GM18505 (cell line): ENCODE data around the gene TSPAN18.

Source experiments
- ATAC-seq: cut with Tn5 transposase; IDR thresholded peaks from one replicate; pipeline ENCODE4 v1.9.1; 2021; ENCODE audit not compliant: unreplicated experiment
- POLR2A ChIP-seq: IDR thresholded peaks from 4 replicates; pipeline ENCODE4 v1.6.1; 2011; ENCODE audit warnings: borderline replicate concordance; ENCODE audit not compliant: insufficient read depth, insufficient read length; ENCODE audit errors: extremely low read depth

TSPAN18 gene

GRCh38 chr11:44833877-44834452 lies 107.2 kb downstream of the TSPAN18 start:
- no peak for ATAC-seq
- no peak for TF ChIP-seq POLR2A

- TF ChIP-seq POLR2A: no peak
- no peak for ATAC-seq
Measured at GRCh38 chr11:44834846-44835245, 108.1 kb downstream of the TSPAN18 start.

GRCh38 chr11:44835296-44835695 lies 108.5 kb downstream of the TSPAN18 start:
- no peak for TF ChIP-seq POLR2A
- ATAC-seq: no peak

- TF ChIP-seq POLR2A: no peak
- no peak for ATAC-seq
Measured at GRCh38 chr11:44835938-44836337, 109.2 kb downstream of the TSPAN18 start.

GRCh38 chr11:44837661-44838060 lies 110.9 kb downstream of the TSPAN18 start:
- no peak for ATAC-seq

GRCh38 chr11:44839458-44840084 lies 112.8 kb downstream of the TSPAN18 start:
- ATAC-seq: no peak

More at GRCh38 chr11:44837661-44838060, 110.9 kb downstream of the TSPAN18 start:
- no peak for TF ChIP-seq POLR2A

GRCh38 chr11:44840085-44840478 lies 113.3 kb downstream of the TSPAN18 start:
- TF ChIP-seq POLR2A: no peak
- ATAC-seq: no peak

More at GRCh38 chr11:44839458-44840084, 112.8 kb downstream of the TSPAN18 start:
- no peak for TF ChIP-seq POLR2A

- no peak for ATAC-seq
- TF ChIP-seq POLR2A: no peak
Measured at GRCh38 chr11:44840521-44841251, 113.9 kb downstream of the TSPAN18 start.

GRCh38 chr11:44842220-44842619 lies 115.5 kb downstream of the TSPAN18 start:
- no peak for ATAC-seq
- no peak for TF ChIP-seq POLR2A

GRCh38 chr11:44846852-44847251 lies 120.1 kb downstream of the TSPAN18 start:
- no peak for ATAC-seq
- no peak for TF ChIP-seq POLR2A

GRCh38 chr11:44847316-44847715 lies 120.6 kb downstream of the TSPAN18 start:
- TF ChIP-seq POLR2A: no peak
- ATAC-seq: no peak

- no peak for TF ChIP-seq POLR2A
- ATAC-seq: no peak
Measured at GRCh38 chr11:44848203-44848962, 121.6 kb downstream of the TSPAN18 start.

GRCh38 chr11:44848963-44849350 lies 122.2 kb downstream of the TSPAN18 start:
- TF ChIP-seq POLR2A: no peak
- ATAC-seq: no peak
